GM21447 (cell line): ENCODE results near the gene ST6GALNAC6.

ENCODE experiments used
- ATAC-seq: cut with Tn5 transposase; IDR thresholded peaks from one replicate; pipeline ENCODE4 v1.9.1; 2021; ENCODE audit not compliant: unreplicated experiment

Gene ST6GALNAC6

DNA sequence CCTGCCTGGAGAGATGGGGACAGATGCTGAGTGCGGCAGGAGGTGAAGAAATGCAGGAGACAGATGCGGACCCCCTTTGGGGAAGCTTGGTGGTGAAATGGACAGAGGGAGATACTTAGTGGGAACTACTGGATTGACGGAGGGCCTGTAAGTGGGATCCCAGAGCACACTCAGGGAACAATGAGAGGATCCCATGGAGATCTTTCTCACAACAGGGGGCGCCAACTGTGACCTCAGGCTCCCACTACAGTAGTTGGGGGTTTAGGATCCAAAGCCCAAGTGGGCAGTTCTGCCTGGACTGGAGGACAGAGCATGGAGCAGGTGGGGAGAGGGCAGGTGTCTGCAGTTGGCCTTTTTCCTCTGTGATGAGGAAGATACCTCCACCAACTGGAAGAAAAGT lies 34.8 kb upstream of the ST6GALNAC6 start:
- ATAC-seq = no peak

DNA sequence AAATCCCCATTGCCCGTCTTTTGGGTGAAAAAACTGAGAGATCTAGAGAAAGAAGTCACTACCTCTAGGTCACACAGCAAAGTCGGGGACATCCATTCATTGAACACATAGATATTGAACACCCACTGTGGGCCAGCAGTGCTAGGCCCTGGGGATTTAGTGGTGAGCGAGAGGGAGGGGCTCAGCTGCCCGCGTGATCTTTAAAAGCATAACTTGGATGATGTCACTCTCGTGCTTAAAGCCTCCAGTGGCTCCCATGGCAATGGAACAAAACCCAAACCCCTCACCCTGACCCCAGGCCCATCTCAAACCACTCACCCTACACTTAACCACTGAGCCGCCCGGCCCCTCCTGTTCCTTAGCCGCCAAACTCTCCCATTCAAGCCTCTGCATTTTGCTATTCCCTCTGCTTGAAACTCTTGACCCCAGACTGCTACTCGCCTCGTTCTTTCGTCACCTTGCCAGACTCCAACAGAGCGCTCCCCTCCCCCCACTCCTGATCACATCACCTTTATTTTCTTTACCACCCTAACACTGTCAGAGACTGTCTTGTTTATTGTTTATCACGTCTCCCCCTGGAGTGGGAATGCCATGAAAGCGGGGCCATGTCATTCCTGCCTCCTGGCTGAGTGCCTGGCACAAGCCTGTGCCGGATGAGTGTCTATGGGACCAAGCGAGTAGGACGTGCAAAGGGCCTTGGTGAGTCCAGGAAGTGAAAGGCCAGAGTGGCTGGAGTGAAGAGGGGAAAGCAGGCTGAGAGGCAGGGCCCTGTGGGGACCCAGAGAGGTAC lies 31.9 kb upstream of the ST6GALNAC6 start:
- ATAC-seq = no peak

DNA sequence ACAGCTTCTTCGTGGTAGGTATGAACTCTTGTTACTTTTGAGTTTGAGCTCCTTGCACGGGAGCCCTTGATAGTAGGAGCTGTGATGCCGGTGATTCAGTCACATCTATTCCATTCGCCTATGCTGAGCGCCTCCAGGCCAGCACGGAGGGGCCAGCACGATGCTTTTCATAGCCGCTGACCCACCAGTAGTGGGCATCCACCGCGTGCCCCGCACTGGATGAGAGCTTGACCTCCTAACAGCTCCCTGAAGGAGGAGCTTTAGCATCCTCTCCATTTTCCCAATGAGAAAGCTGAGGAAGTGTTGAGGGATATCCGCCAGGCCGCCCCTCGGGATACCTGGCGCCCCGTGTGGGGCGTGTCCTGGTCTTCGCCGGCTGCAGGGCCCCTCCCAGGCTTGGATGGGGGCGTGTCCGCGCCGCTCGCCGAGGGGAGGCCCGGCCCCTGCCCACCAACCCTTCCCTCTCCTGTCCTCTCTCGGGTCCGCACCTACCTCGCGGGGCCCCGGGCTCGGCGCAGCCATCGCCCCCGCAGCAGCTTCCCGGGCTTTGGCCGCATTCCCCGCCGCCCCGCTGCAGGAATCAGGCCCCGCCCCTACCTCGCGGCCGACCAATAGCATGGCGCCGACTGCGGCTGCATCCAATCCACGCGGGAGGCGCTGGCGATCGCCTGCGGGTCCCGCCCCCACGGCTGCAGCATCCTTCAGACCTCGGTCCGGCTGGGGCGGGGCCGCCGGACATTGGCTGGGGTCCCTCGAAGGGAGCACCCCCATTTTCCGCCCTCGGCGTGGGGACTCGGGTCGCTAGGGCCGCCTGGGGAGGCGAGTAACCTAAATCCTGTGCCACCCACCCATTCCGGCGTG lies 31.1 kb upstream of the ST6GALNAC6 start, which contains the start of gene PIP5KL1:
Gene PIP5KL1, minus strand, starts transcription at position 547 of the 861 bp plus-strand sequence. Its CDS starts 25 bp downstream, at position 522.
- ATAC-seq = peak; percentile 80

DNA sequence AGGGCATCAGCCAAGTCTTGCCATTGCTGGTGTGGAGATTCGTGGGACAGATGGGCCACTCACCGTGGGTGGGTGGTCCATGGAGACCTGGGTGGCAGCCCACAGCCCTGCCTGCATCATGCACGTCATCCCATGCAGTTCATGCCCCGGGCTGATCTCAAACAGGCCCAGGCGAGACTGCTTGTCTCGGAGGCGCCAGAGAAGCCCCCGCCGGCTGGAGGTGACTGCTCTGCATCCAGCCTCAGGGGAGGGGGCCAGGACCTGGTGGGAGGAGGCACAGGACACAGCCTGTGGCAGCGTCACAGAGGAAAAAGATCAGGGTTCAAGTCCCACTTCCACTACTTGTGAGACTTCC lies 30.2 kb upstream of the ST6GALNAC6 start:
- ATAC-seq = no peak

DNA sequence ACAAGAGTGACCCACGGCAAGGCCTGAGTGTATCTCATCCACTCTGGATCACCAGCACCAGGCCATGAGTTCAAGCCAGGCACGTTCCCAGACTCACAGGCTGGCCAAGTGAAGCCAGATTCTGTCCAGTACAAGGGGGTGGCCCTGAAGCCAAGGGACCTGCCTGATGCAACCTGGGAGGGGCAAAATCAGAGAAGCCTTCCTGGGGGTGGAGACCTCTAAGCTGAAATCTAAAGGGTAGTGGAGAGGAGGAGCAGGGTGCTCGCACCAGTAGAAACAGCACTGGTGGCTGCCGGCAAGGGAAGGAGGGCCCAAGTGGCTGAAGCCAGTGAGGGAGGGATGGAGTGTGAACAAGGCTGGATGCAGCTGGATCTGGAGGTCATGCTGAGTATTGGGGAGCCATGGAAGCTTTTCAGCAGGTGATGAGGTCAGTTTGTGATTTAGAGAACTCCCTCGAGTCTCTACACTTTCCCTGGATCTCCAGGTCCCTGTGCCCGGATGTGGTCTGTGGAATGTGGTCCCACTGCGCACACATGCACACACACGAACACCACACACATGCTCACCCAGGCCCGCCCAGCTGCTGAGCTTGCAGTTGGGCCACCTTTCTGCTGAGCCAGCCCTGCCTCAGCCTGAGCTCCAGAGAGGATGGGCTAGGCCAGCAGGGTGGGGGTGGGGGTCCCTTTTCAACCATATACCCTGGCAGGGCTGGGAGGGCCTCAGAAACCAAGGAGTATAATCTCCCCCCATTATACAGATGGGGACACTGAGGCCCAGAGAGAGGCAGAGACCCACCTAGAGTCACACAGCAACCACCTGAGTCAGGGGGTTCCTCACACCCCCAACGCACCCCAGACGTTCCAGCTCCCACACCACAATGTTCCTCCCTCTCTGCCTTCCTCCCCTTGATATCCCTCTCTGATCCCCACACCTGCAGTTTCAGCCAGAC lies 29.5 kb upstream of the ST6GALNAC6 start:
- ATAC-seq = no peak

DNA sequence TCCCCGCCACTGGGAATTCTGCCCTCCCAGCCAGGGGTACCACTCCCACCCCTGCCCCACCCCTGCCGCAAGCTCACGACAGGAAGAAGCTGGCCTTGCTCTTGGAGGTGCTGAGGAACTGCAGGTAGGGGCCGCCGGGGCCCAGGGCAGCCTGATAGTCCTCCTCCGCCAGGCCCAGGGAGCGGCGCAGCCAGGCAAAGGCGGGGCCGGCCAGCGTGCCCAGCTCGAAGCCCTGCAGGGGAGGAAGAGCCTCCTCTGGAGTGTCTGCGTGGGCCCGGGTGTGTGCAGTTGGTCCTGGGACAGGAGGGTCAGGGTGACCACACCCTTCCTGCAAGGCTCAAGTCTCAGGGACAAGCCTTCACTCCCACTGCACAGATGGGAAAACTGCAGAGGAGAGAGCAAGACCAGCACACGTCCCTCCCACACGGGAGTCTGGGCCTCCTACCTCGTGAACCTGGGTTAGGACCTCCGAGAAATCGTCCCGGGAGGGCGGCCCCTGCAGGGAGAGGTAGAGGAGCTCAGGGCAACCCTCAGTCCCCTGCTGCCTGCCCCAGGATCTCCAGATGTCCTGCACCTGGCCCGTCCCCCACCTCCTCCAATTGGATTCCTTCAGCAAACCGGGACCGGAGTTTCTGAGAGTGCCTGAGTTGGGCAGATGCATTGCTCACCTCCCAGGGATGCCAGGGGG lies 28.7 kb upstream of the ST6GALNAC6 start:
- ATAC-seq = no peak

DNA sequence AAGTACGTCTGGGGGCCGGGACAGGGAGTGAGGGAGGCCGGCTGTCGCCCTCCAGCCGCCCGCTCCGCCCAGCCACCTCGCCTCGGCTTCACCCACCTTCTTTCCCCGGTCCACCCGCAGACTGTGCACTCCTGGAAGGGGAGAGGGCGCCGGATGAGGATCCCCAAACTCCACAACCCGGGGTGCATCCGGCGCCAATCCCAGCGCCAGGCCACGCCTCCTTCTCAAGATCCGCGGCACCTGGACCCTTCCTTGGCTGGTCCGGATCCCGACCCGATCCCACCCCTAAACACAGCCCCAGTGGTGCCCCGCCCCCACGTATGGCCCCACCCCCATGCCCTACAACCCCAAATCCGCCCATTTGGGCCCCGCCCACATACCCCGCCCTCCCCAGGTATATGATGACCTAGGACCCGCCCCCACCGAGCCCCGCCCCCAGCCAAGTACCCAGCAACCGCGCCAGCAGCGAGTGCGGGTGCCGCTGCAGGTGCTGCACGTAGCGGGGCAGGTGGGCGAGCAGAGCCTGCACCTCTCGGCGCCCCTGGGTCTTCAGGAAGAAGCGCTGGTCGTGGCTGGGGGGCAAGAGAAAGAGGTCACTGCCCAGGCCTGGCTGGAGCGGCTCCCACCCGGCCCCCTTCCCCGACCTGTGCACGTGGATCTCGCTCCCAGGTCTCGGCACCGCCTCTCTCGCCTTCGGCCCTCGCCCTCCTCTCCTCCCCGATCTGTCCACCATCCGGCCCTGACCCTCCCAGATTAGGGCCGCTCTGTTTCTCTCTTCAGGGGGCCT lies 28.0 kb upstream of the ST6GALNAC6 start:
- no peak for ATAC-seq

DNA sequence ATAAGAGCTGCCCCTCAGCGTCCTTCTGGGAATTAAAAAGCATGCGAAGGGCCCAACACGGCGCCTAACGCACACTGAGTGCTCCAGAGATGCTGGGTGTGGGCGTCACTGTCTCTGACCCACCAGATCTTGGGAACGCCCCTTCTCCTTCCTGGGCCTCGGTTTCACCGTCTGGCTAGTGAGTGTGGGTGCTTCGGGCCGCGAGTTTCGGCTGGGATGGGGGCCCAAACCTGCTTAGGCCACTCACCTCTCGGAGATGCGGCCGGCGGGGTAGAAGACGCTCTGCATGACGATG lies 27.4 kb upstream of the ST6GALNAC6 start:
- ATAC-seq = no peak

DNA sequence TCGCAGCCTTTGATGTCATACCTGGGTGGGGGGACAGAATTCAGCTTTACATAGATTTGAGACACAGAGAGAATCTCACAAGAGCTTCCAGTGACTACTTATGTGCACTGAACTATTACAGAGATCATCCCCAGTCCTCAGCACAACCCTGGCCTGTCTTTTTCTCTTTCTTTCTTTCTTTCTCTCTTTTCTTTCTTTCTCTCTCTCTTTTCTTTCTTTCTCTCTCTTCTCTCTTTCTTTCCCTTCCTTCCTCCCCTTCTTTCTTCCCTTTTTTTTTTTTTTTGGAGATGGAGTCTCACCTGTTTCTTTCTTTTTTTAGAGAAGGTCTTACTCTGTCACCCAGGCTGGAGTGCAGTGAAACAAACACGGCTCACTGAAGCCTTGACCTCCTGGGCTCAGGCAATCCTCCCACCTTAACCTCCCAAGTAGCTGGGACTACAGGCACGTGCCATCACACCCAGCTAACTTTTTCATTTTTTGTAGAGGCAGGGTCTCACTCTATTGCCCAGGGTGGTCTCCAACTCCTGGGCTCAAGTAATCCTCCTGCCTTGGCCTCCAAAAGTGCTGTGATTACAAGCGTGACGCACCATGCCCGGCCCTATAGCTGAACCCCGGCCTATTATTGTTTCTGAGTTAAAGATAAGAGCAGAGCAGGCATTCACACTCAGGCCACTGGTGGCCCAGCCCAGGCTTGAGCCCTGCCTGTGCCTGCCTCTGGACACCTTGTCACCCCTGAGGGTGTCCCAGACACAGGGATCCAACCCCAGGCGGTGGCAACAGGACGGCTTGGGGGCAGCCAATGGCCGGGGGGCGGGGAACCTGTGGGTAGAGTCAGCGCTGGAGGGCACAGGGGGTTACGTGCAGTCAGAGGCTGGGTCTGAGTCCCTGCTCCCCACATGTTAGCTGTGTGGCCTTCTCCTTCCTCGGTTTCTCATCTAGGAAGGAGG lies 26.8 kb upstream of the ST6GALNAC6 start:
- ATAC-seq = no peak

DNA sequence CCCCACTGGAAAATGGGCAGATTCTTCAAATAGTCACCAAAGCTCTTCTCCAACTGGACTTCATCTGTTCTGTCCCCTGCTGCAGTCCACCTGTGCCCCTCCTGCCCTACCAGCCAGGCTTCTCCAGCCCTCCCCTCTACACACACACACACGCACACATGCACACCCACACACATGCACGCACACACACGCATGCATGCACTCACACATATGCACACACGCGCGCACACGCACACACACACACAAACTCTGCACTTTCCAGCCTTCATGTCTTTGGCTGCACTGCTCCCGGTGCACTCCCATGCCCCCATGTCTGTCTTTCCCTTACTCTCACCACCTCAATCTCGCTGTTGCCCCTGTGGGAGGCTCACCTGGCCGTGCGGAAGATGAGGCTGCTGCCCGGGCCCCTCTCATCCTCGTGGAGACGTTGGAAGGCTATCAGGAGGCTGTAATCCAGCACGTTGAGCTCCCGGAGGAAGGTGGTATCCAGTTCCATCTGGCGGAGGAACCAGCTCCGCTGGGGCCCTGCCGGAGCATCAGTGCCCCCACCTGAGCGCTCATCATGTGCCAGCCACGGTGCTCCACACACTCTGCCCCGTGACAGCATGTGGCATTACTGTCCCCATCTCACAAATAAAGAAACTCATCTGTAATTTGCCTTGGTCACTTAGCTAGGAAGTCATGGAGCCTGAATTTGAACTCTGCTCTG lies 25.5 kb upstream of the ST6GALNAC6 start:
- ATAC-seq = no peak

DNA sequence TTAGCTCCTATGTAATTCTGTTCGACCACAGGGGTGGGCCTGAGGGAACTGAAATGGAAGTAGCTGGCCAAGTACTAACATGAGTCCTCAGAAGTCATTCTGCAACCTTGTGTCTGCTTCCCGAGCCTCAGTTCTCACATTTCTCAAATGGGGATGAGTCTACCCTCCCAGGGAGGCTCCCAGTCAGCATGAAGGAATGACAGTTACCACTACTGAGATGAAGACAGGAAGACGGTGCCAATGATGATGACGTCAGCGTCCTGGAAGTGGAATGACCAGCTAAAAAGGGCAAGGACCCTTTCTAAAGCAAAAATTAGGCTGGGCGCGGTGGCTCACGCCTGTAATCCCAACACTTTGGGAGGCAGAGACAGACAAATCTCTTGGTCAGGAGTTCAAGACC lies 24.4 kb upstream of the ST6GALNAC6 start:
- no peak for ATAC-seq

DNA sequence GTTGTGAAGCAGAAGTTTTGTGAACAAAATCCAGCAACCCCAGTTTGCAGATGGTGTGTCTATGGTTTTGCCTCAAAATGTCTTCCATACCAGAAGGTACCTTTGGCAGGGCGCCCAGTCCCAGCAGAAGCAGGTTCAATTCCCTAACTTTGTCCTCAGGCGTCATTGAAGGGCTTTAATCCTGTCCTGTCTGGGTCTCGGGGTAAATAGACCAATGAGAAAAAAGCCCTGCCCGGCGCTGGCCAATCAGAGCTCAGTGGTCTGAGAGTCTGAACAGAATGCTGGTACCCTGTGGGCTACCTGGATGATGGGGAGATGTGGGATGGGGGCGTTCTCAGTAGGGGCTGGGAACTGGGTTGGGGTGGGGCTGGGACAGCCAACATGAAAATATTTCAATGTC lies 23.6 kb upstream of the ST6GALNAC6 start:
- no peak for ATAC-seq

DNA sequence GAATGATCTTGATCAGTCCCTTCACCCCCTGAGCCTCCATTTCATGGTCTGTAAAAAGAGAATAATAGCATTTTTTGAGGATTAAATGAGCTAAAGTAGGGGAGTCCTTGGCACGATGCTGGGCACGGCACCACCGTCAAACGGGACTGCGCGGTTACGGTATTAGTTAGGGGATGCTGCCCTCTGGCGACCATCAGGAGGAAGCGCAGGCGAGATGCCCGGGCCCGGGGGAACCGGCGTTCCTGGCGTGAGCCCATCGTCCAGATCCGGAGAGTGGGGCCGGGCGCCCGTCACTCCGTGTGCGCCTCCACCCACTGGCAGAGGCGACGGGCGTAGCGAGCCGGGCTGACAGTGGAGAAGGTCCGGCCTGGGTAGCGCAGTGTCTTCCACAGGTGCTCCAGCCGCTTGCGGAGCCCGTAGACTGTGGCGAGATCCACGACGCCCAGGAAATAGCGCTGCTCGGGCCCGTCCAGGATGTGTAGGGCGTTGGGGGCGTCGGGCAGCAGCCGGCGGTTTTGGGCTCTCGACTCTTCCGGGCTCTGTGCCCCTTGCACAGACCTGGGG lies 22.2 kb upstream of the ST6GALNAC6 start:
- ATAC-seq = no peak

DNA sequence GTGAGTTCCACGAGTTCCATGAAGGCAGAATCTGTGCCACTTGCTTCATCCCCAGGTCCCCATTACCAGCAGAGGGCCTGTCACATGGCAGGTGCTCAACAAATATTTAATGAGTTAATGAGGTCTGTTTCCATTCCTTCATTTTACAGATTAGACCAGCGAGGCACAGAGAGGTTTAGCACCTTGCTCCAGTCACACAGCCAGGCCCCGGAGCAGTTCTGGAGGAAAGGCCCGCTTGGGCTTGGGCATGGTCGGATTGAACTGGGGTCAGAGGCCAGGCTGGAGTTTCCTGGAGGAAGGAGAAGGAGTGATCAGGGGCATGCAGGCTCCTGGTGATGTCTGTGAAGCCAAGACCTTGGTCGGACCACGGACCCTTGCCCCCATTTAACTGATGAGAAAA lies 21.4 kb upstream of the ST6GALNAC6 start:
- no peak for ATAC-seq

DNA sequence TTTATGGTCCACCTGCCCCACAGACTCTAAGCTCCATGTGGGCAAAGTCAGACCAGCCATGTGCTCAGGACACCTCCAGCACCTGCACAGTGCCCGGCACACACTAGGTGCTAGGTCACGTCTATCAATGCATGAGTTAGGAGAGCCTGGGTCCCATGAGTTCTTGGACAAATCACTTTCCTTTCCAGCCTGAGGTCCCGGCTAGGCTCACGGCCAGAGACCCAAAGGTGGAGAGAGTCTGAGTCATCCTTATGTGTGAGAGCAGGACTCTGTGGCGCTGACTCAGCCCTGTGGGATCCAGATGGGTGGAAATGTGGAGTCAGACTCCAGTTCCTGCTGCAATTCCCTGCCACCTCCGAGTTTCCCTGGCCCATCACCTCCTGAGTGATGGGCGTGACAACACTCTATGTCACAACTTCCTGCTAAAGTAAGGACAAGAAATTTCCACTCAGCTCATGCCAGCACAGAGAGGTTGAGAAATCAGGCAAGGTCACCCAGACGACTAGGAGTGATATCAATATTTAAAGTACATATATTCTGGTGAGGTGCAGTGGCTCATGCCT lies 19.9 kb upstream of the ST6GALNAC6 start:
- ATAC-seq = no peak

DNA sequence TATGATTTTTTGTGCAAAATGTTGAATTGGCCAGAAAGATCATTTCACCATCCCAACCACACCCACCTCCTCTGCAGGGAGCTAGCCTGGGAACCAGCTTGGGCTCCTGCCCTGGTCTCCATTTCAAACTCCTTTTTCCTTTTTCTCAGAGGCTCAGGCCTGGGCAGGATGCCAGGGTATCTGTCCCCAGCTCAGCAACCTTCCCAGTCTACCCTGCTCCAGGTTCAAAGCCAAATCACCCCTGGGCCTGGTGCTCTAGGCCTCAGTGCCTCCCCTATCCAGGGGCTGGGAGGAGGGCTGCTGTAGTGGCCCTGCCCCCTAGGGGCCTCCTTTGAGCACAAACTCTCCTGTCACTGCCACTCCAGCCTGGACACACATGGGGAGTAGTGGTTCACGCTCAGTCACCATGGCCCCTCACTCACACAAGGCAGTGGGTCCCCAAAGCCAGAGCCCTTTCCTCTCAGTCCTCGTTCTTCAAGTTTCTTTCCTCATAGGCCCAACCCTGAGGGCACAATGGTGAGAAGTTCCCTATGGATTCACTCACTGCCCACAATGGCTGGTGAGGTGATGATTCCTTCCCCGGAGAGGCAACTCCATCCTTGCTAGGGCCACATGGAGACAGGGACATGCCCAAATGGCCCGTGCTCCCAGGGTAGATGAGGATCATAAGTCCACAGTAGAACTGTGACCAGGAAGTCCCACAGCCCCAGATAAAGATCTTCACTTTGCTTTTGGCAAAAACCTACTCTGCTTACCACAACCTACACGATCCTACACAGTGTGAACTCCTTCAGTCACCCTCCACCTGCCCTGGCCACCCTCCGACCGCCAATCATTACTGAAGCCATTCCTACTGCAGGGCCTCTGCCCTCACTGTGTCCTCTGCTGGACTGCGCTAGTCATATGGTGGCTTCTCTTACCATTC lies 19.0 kb upstream of the ST6GALNAC6 start:
- no peak for ATAC-seq
